Measurements from ENCODE around the gene FRG2. TPM values are rescaled to one million over a fixed set of nuclear protein-coding genes. Genes with fewer than 3 reads are reported as not detected.
"Not testable (repeated sequence)": the region's sequence is repeated elsewhere in the genome, so short reads cannot be mapped to it uniquely, and the experiment has no call there.

The FRG2 gene
- total and polyA plus RNA-seq, 7 donors: not detected

DNA sequence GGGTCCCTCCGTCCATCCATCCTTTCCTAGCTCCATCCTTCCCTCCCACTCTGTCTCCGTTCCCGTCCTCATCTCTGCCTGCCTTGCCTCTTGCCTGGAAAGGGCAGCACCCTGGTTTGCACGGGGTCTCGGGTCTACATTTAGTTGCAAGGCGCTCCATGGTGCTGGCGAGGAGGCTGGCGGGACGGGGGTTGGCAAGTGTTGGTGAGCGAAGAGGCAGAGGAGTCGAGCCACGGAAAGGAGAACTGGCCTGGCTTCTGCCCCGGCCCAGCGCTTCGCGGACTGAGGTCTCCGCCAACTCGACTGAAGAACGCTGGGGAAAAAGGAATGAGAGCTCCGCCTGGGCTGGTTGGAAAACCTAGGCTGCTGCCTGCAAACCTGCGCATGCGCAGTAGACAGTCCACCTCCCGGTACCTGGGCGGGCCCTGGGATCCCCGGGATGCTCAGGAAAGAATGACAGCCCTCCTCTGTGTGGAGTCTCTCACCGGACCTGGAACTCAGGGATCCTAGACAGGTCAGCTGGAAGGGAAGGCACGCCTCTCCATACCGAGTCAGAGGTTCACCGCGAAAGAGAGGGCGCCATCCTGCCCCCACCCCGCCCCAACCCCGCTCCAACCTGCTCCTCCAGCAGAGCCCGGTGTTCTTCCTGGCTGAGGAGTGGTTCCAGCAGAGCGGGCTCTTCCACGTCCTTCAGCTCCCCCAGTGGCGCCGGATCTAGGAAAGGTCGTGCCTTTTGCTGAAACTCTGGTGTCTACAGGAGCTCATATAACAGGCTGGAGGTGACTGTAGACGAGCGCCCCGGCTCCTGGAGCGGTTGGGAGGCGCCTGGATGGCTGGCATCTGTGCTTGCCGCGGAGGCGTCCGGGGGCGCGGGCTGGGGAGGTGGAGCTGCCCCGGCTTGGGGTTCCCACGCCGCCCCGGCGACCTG, 6.0 kb downstream of the FRG2 start:
- H3K27me3 ChIP-seq: peaks cover 15 to 70% (median 52%) of the 10 kb centered on the region in 3 donors
- no peaks in the 10 kb centered on the region for H3K36me3 ChIP-seq
- intact Hi-C loops (cut with DNase I): no loop called here
- no peaks in the 10 kb centered on the region for H3K9me3 ChIP-seq
- peak; percentile 62 for DNase-seq
- peaks cover 0 to 39% (median 31%) of the 10 kb centered on the region in 4 donors for H3K4me1 ChIP-seq
- TF ChIP-seq EP300 (IDR thresholded peaks at IDR 0.05) (no peak), POLR2AphosphoS5 (IDR thresholded peaks at IDR 0.05) (no peak), POLR2A (IDR thresholded peaks at IDR 0.05) (no peak)
- TF ChIP-seq, protein P1, sequence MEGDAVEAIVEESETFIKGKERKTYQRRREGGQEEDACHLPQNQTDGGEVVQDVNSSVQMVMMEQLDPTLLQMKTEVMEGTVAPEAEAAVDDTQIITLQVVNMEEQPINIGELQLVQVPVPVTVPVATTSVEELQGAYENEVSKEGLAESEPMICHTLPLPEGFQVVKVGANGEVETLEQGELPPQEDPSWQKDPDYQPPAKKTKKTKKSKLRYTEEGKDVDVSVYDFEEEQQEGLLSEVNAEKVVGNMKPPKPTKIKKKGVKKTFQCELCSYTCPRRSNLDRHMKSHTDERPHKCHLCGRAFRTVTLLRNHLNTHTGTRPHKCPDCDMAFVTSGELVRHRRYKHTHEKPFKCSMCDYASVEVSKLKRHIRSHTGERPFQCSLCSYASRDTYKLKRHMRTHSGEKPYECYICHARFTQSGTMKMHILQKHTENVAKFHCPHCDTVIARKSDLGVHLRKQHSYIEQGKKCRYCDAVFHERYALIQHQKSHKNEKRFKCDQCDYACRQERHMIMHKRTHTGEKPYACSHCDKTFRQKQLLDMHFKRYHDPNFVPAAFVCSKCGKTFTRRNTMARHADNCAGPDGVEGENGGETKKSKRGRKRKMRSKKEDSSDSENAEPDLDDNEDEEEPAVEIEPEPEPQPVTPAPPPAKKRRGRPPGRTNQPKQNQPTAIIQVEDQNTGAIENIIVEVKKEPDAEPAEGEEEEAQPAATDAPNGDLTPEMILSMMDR (IDR thresholded peaks at IDR 0.05): no peak
- WGBS, 2 donors: 8 to 17% methylated on average over 55 of the region's 55 CpGs
- no peak overlapping the region for H3K27ac ChIP-seq
- peak overlapping the region in 2 of 4 donors; percentile 12 to 30 for H3K4me3 ChIP-seq

DNA sequence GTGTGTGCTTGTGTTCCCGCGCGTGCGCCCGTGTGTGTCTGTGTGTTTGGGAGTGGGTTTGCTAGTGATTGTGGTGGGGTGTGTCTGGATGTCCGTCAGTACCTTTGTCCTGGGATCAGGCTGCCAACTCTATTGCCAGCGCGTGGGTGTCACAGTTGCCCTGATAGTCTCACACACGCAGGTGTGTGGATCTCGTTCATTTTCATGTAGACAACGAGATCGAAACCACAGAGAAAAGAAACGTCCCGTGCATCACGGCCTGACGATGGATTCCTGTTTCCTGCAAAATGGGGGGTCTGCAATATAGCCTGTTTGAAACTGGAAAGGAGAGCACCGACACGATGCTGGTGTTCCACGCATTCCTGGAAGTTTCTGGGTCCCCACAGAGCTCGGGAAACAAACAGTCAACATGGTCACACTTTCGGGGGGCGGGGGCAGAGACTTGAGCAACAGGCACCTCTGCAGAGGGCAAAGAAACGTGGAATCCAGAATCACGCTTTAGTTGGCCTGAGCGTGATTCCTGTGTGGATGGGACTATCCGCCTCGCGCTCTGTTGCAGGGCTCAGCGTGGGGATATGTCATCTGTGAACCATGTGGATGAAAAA, 7.1 kb downstream of the FRG2 start:
- H3K36me3 ChIP-seq; DNase-seq; H3K9me3 ChIP-seq; H3K4me3 ChIP-seq; intact Hi-C loops (cut with DNase I); H3K27ac ChIP-seq: not testable (repeated sequence)
- Histone ChIP-seq H3K27me3 (peaks cover 24 to 77% (median 63%) of the 10 kb centered on the region in 3 donors), H3K4me1 (peaks cover 0 to 46% (median 35%) of the 10 kb centered on the region in 4 donors)
- 20 to 29% methylated on average over 29 of the region's 29 CpGs for WGBS, 2 donors

DNA sequence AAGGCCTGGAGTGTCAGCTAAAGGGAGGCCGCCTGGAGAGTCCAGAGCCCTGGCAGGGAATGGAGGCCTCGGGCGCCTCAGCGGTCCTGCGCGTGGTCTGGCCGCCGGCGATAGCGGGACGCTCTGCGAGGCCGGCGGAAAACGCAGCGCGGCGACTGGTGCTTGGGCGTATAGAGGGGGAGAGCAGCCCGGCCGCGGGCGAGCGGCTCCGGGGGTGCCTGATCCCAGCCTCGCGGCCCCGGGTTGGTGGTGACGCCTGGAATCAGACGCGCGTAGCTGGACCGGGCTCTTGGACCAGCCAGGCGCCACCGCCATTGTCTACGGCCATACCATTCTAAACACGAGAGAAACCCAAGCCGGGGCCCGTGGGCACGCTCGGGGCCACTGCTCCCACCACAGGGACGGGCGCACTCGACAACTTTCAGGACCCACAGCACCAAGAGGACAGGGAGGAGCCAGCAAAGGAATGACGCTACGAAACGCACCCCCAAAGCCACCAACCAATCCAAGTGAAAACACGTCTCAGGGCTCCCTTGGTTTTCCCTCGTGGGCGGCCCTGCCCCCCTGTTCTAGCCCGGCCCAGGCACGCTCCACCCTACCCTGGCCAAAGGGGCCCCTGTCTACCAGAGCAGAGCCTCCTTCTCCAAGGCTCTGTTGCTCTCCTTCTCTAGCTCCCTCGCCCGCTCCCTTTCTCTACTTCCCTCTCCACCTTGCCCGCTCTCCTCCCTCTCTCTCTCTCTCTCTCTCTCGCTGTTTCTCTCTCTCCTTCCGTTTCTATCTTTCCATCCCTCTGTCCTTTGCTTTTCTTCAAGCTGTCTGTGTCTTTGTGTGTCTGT, 7.8 kb downstream of the FRG2 start:
- H3K4me1 ChIP-seq: peaks cover 0 to 52% (median 39%) of the 10 kb centered on the region in 4 donors
- 8 to 24% methylated on average over 57 of the region's 57 CpGs for WGBS, 2 donors
- intact Hi-C loops (cut with DNase I): no loop called here
- H3K36me3 ChIP-seq: no peaks in the 10 kb centered on the region
- TF ChIP-seq POLR2AphosphoS5 (IDR thresholded peaks at IDR 0.05) (no peak), POLR2A (IDR thresholded peaks at IDR 0.05) (no peak), EP300 (IDR thresholded peaks at IDR 0.05) (no peak)
- TF ChIP-seq, protein P1 (IDR thresholded peaks at IDR 0.05): no peak
- no peak overlapping the region for H3K4me3 ChIP-seq
- H3K9me3 ChIP-seq: no peaks in the 10 kb centered on the region
- peaks cover 28 to 84% (median 68%) of the 10 kb centered on the region in 3 donors for H3K27me3 ChIP-seq
- DNase-seq: no peak
- H3K27ac ChIP-seq: no peak overlapping the region

DNA sequence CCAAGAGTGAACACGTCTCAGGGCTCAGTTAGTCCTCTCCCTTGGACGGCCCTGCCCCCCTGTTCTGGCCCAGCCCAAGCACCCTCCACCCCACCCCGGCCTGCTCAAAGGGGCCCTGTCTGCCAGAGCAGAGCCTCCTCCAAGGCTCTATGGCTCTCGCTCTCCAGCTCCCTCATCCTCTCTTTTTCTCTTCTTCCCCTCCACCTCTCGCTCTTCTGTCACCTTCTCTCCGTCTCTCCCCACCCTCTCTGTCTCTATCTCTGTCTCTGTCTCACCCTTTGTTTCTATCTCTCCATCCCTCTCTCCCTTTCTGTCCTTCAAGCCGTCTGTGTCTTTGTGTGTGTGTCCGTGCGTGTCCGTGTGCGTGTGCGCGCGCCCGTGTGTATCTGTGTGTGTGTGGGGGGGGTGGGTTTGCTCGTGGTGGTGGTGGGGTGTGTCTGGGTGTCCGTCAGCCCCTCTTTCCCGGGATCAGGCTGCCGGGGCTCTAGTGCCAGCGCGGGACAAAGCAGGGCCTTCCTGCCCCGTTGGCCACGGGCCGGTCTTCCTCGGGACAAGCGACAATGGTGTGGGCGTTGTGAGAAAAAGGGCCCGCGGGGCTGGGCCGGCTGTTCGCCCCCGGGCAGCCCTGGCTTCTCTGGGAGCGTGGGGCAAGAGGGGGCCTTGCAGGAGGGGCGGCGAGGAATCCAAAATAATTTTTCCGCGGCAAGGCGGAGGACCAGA, 8.7 kb downstream of the FRG2 start:
- Histone ChIP-seq H3K4me1 (peaks cover 0 to 52% (median 39%) of the 10 kb centered on the region in 4 donors), H3K4me3 (no peak overlapping the region), H3K27me3 (peaks cover 28 to 88% (median 68%) of the 10 kb centered on the region in 3 donors), H3K9me3 (no peaks in the 10 kb centered on the region), H3K27ac (no peak overlapping the region), H3K36me3 (no peaks in the 10 kb centered on the region)
- no peak for DNase-seq
- WGBS, 2 donors: 15 to 23% methylated on average over 38 of the region's 38 CpGs
- intact Hi-C loops (cut with DNase I): no loop called here
- TF ChIP-seq POLR2AphosphoS5 (IDR thresholded peaks at IDR 0.05): no peak
- no peak for TF ChIP-seq EP300 (IDR thresholded peaks at IDR 0.05)
- TF ChIP-seq POLR2A (IDR thresholded peaks at IDR 0.05): no peak
- TF ChIP-seq, protein P1 (IDR thresholded peaks at IDR 0.05): no peak
